Right lobe of liver (tissue), 4 donors: ENCODE data around the gene NRCAM.

ENCODE experiments used
- CTCF ChIP-seq, 4 donors: fragments of 200-600 bp in 3 of 4; fragments of 450-650 bp in 1 of 4; IDR thresholded peaks; one replicate each; pipeline versions ENCODE4 v1.5.1 to v1.8.0; 2016 to 2022; ENCODE audit warnings: antibody characterized with exemption in 4 of 4, mild to moderate bottlenecking in 2 of 4
- POLR2A ChIP-seq: fragments of 450-650 bp; IDR thresholded peaks from one replicate; pipeline ENCODE4 v1.6.1; 2017; ENCODE audit warnings: antibody characterized with exemption, mild to moderate bottlenecking
- donor health status: DM: no; HTN: no; CAD: no.
- donor health status: DM: no; HTN: no; CAD: no.
- donor health status: DM: no; HTN: yes; CAD: no.

- TF ChIP-seq CTCF (IDR thresholded peaks at IDR 0.05) (no peak), POLR2A (no peak)
Measured at GRCh38 chr7:108301387-108301786, 154.8 kb downstream of the NRCAM start.
